Memory B cell (primary cell): ENCODE results near the gene TCF21.
A peak's percentile ranks its signal among the peaks of the same experiment; 100 is the strongest.
"Not testable (repeated sequence)": the region's sequence is repeated elsewhere in the genome, so short reads cannot be mapped to it uniquely, and the experiment has no call there.

ENCODE experiments used
- ATAC-seq: fragments of 150-1000 bp; cut with Tn5 transposase; 2 replicates; pipeline ENCODE4 v1.10.0; 2021; ENCODE audit warnings: low read depth, mild to moderate bottlenecking, moderate library complexity
- DNase-seq, 2 donors: peaks; one replicate each; pipeline ENCODE4 v3.0.0; 2022; ENCODE audit warnings: low spot score in 2 of 2
- H3K27ac Mint-ChIP-seq: one replicate; pipeline ENCODE4 v1.8.0; 2022; ENCODE audit warnings: mild to moderate bottlenecking, moderate library complexity, mixed read lengths
- H3K27me3 Mint-ChIP-seq: one replicate; pipeline ENCODE4 v1.8.0; 2022; ENCODE audit warnings: mixed read lengths
- H3K36me3 Mint-ChIP-seq: one replicate; pipeline ENCODE4 v1.8.0; 2022; ENCODE audit warnings: mild to moderate bottlenecking, mixed read lengths
- H3K4me1 Mint-ChIP-seq: one replicate; pipeline ENCODE4 v1.8.0; 2022; ENCODE audit warnings: mixed read lengths
- H3K4me3 Mint-ChIP-seq: one replicate; pipeline ENCODE4 v1.8.0; 2022; ENCODE audit warnings: mild to moderate bottlenecking, moderate library complexity, mixed read lengths
- H3K9me3 Mint-ChIP-seq: one replicate; pipeline ENCODE4 v1.8.0; 2022; ENCODE audit warnings: mixed read lengths

TCF21 gene

GRCh38 chr6:133923938-133924593, 35.2 kb downstream of the TCF21 start:
- Mint-ChIP-seq H3K27me3 (peaks cover 5% of the 10 kb centered on the region), H3K4me3 (no peak overlapping the region), H3K9me3 (no peaks in the 10 kb centered on the region), H3K27ac (no peak overlapping the region), H3K4me1 (no peaks in the 10 kb centered on the region), H3K36me3 (no peaks in the 10 kb centered on the region)
- DNase-seq (peak; percentile 46 to 61), ATAC-seq (peak; percentile 77)

- H3K36me3 Mint-ChIP-seq, H3K27ac Mint-ChIP-seq, H3K4me3 Mint-ChIP-seq, H3K4me1 Mint-ChIP-seq, DNase-seq, H3K9me3 Mint-ChIP-seq, ATAC-seq: not testable (repeated sequence)
- H3K27me3 Mint-ChIP-seq = peaks cover 13% of the 10 kb centered on the region
Observed at GRCh38 chr6:133931221-133931620, 42.3 kb downstream of the TCF21 start.

GRCh38 chr6:133936352-133936751, 47.4 kb downstream of the TCF21 start:
- not testable (repeated sequence) for H3K36me3 Mint-ChIP-seq, H3K4me1 Mint-ChIP-seq

GRCh38 chr6:133937909-133938308, 49.0 kb downstream of the TCF21 start:
- DNase-seq (no peak), ATAC-seq (no peak)
- Mint-ChIP-seq H3K27ac (no peak overlapping the region), H3K27me3 (peaks cover 12% of the 10 kb centered on the region), H3K9me3 (peaks cover 8% of the 10 kb centered on the region), H3K4me3 (no peak overlapping the region), H3K36me3 (peaks cover 4% of the 10 kb centered on the region), H3K4me1 (no peaks in the 10 kb centered on the region)

More at GRCh38 chr6:133936352-133936751, 47.4 kb downstream of the TCF21 start:
- not testable (repeated sequence) for H3K4me3 Mint-ChIP-seq, H3K27ac Mint-ChIP-seq, ATAC-seq, DNase-seq, H3K9me3 Mint-ChIP-seq
- peaks cover 16% of the 10 kb centered on the region for H3K27me3 Mint-ChIP-seq

- no peak for DNase-seq
- no peak overlapping the region for H3K27ac Mint-ChIP-seq
- peaks cover 1% of the 10 kb centered on the region for H3K36me3 Mint-ChIP-seq
- H3K4me1 Mint-ChIP-seq = no peaks in the 10 kb centered on the region
- ATAC-seq = no peak
- H3K9me3 Mint-ChIP-seq = peaks cover 4% of the 10 kb centered on the region
- H3K4me3 Mint-ChIP-seq = no peak overlapping the region
- peaks cover 10% of the 10 kb centered on the region for H3K27me3 Mint-ChIP-seq
Observed at GRCh38 chr6:133938533-133938932, 49.6 kb downstream of the TCF21 start.

GRCh38 chr6:133939778-133940667, 51.1 kb downstream of the TCF21 start:
- ATAC-seq (no peak), DNase-seq (no peak)
- Mint-ChIP-seq H3K36me3 (no peaks in the 10 kb centered on the region), H3K9me3 (peaks cover 2% of the 10 kb centered on the region), H3K4me3 (no peak overlapping the region), H3K27ac (no peak overlapping the region), H3K27me3 (peaks cover 10% of the 10 kb centered on the region), H3K4me1 (no peaks in the 10 kb centered on the region)
